GM19099 (cell line): Measurements from ENCODE around the gene NCK2.

Experiments used
- POLR2A ChIP-seq: IDR thresholded peaks from 3 replicates; pipeline ENCODE4 v1.6.1; 2011; ENCODE audit warnings: low read depth; ENCODE audit not compliant: insufficient read length; ENCODE audit errors: extremely low read depth

Gene NCK2

DNA sequence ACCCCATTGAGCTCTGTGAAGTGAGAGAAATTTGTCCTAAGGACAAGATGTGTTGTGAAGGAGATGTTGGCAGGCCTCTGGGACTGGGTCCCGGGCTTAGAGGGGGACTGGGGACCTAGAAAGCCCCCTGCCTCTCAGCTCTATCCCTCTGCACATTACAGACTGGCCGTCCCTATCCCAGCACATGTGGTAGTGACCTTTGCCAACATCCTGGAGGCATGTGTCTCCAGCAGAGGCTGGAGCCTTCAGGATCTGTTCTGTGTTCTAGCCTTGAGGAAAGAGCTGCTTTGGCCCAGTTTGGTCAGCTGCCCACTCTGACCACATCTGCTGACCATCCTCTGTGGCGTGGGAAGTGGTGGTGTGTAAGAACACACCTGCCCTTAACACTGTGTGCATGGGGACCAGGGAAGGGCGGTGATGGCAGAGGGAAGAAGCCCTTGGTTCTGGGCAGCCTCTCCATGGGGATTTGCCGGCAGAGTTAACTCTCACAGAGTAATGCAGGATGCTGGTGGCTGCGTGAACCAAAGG lies 33.4 kb downstream of the NCK2 start:
- TF ChIP-seq POLR2A = no peak

DNA sequence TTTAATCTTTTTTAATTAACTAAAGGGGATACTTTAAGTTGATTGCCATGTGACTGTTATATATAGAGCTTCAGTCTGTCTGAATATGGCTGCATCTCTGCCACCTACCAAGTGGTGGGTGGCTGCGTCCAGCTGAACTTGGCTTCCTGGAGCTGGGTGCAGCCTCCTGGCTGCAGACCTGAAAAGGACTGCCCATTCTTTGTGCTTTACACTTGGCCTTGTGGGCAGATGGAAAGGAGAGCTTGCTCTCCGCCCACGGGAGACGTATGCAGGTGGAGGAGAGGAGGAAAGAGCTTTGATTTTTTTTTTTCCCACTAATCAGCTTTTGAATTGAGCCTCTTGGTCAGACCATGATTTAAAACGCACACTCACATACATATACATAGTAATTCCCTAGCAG lies 34.7 kb downstream of the NCK2 start:
- TF ChIP-seq POLR2A = no peak

DNA sequence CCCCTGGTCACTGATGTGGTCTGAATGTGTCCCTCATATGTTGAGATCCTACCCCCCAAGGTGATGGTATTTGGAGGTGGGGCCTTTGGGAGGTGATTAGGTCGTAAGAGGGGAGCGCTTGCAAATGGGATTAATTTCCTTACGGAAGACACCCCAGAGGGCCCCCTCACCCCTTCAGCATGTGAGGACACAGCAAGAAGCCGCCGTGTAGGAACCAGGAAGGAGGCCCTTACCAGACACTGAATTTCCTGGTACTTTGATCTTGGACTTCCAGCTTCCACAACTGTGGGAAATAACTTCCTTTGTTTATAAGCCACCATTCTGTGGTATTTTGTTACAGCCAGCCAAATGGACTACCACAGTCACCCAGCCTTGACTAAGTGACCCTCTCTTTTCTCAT lies 35.9 kb downstream of the NCK2 start:
- TF ChIP-seq POLR2A = no peak

DNA sequence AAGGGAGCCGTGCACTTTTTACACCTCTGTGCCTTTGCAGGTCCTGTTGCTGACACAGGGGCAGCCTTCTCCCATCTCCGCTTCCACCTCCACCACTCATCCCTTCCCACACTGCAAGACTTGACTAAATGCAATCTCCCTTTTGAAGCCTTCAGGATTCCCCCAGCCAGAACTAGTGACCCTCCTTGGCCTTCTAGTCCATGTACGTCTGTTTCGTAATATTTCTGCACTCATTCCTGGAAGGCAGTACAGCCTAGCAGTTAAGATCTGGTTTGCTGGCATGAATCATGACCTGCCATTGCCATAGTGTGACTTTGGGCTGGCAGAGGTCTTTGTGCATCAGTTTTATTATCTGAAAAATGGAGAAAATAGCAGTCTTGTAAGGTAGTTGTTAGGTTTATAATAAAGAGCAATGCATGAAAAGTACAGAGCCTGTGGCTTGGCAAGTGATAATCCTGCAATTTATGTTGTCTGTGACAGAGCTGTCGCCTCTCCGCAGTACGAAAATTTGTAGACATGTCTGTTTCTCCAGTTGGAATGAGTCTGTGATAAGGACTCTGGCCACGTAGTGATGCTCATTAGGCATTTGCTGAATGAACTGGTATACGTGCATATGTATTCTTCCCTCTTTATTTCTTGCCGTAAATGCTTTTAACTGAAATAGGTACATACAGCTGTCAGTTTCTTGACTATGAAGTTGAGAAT lies 36.7 kb downstream of the NCK2 start:
- no peak for TF ChIP-seq POLR2A

GRCh38 chr2:105782123-105782522 lies 37.4 kb downstream of the NCK2 start:
- TF ChIP-seq POLR2A = no peak

GRCh38 chr2:105782646-105783045 lies 37.9 kb downstream of the NCK2 start:
- no peak for TF ChIP-seq POLR2A

DNA sequence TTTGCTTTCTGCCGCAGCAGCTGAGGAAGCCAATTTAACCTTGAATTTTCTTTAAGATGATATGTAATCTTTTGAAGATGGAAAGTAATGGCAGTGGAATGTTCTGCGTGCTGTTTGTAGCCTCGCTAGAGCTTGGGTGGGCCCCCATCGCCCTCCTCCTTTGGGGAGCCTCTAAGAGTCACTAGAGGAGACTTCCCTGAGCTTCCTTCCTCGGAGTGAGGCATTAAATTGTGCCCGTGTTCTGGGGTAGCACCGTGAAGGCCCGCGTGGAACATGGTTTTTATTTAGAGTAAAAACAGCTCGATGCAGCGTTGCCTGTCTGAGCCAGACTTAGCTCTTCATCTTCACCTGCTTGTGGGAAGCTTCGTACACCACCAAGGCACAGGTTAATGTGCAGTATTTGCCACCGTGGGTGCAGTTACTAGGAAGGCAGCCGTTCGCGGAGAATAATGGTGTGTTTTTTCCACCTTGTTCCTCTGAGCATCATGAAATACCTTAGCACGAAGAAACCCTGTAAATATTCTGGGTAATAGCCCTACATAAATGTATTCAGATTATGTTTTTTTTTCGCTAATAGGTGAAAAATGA lies 38.5 kb downstream of the NCK2 start:
- TF ChIP-seq POLR2A = no peak

DNA sequence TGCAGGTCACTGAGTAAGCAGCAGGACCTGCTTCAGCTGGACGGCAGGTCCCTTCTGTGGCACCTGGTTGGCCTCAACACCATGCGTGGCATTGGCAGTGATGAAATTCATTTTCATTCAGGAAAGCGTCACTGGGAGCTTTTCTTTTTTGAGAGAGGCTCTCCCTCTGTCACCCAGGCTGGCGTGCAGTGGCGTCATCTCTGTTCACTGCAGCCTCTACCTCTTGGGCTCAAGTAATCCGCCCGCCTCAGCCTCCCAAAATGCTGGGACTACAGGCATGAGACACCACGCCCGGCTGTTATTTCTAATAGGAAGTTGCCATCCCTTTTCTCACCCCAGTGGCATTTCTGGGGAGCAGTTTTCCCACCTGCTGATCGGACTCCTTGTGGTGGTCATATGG lies 39.3 kb downstream of the NCK2 start:
- TF ChIP-seq POLR2A = no peak

GRCh38 chr2:105784589-105784988 lies 39.9 kb downstream of the NCK2 start:
- no peak for TF ChIP-seq POLR2A

GRCh38 chr2:105785095-105785847 lies 40.6 kb downstream of the NCK2 start:
- no peak for TF ChIP-seq POLR2A

GRCh38 chr2:105786231-105787230 lies 41.8 kb downstream of the NCK2 start:
- no peak for TF ChIP-seq POLR2A

DNA sequence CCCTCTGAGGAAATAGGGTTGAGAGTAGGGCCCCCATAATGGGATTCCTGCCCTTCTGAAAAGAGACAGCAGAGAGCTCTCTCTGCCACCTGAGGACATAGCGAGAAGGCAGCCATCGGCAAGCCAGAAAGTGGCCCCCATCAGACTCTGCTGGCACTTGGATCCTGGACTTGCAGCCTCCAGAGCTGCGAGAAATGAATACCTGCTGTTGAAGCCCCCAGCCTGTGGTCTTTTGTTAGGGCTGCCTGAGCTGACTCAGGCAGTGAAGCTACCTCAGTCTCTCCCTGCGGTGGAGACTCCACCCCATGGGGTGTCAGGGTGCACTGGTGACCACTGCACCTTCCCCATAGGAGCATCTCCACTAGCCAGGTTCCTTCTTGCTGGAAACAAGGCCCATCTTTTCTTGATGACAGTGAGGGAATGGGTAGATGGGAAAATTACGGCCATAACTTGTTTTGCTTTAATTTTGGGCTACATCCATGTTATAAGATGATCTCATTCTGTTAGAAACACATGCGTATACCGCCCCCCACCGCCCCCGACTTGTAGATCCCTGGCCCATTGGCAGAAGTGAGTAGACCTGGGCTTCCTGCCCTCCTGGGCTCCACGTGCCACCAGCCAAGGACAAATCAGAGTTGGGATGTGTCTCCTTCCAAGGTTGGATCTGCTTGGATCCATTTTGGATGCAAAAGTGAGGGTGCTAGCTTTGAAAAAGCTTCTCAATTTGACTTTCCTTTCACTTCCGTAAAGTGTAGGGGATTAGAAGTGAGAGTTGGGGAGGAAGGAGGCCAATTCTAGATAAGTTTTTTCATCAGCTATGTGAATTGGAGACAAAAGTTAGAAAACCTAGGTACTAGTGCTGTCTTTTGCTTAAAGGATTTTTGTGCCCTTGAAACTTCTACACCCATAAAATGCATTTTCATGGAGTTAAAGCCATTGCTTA lies 42.9 kb downstream of the NCK2 start:
- no peak for TF ChIP-seq POLR2A

DNA sequence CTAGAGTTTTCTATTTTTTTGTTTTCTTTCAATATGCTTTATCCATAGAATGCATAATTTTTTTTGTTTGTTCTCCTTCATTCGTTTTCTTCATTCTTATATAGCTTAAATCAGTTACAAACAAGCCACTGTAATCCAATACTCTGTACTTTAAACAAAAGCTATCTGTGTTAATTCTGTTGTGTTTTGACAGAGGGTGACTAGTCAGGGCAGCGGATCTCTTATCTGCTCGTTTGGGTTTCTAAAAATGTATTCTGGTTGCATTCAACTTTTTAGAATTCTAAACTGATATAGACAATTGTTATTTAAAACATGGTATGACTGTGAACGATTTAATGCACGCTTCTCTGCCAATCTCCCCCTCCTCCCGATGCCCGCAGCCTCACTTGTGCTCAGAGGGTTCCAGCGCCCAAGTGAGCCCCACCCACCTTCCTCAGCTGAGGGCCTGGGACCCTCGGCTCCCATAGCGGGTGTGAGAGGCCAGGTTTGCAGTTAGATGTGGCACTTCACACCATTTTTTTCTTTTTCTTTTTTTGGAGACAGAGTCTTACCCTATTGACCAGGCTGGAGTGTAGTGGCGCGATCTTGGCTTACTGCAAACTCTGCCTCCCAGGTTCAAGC lies 44.1 kb downstream of the NCK2 start:
- TF ChIP-seq POLR2A = no peak
